ENCODE data around the gene HOTAIR.

The HOTAIR gene

GRCh38 chr12:53971686-53972085 is 3.1 kb downstream of the HOTAIR start:
- H3K4me3 ChIP-seq (ENCODE audit: low read length): no peak overlapping the region
- TF ChIP-seq CTCF (IDR thresholded peaks at IDR 0.05; ENCODE audit: insufficient read depth, low read depth, low read length, missing control alignments): no peak

GRCh38 chr12:53971129-53971528 is 3.6 kb downstream of the HOTAIR start:
- H3K4me3 ChIP-seq (ENCODE audit: low read length): no peak overlapping the region
- no peak for TF ChIP-seq CTCF (IDR thresholded peaks at IDR 0.05; ENCODE audit: insufficient read depth, low read depth, low read length, missing control alignments)

More at GRCh38 chr12:53971686-53972085, 3.1 kb downstream of the HOTAIR start:
- no peak for DNase-seq (ENCODE audit: low read depth)

DNA sequence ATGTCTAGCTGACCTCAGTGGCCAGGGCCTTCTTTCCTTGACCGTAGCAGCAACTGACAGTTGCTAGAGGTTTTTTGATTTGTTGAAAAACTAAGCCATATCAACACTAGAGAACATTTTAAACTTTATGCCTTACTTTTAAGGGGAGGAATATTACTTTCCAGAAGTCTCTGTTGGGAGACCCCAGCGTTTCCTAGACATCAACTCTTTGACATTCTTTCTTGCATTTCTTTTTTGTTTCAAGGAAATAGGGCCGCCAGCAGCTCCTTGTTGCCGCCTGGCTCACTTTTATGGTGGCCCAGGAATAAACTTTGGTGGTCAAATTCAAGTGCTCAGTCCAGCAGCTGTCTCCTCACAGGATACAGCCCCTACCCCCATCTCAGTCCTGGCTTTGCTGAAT is 4.3 kb downstream of the HOTAIR start:
- no peak for DNase-seq (ENCODE audit: low read depth)
- TF ChIP-seq CTCF (IDR thresholded peaks at IDR 0.05; ENCODE audit: insufficient read depth, low read depth, low read length, missing control alignments): no peak
- H3K4me3 ChIP-seq (ENCODE audit: low read length): no peak overlapping the region

More at GRCh38 chr12:53971129-53971528, 3.6 kb downstream of the HOTAIR start:
- DNase-seq (ENCODE audit: low read depth): no peak

- no peak for DNase-seq (ENCODE audit: low read depth)
- no peak for TF ChIP-seq CTCF (IDR thresholded peaks at IDR 0.05; ENCODE audit: insufficient read depth, low read depth, low read length, missing control alignments)
- H3K4me3 ChIP-seq (ENCODE audit: low read length): no peak overlapping the region
Observed at GRCh38 chr12:53969588-53970259, 5.0 kb downstream of the HOTAIR start.

DNA sequence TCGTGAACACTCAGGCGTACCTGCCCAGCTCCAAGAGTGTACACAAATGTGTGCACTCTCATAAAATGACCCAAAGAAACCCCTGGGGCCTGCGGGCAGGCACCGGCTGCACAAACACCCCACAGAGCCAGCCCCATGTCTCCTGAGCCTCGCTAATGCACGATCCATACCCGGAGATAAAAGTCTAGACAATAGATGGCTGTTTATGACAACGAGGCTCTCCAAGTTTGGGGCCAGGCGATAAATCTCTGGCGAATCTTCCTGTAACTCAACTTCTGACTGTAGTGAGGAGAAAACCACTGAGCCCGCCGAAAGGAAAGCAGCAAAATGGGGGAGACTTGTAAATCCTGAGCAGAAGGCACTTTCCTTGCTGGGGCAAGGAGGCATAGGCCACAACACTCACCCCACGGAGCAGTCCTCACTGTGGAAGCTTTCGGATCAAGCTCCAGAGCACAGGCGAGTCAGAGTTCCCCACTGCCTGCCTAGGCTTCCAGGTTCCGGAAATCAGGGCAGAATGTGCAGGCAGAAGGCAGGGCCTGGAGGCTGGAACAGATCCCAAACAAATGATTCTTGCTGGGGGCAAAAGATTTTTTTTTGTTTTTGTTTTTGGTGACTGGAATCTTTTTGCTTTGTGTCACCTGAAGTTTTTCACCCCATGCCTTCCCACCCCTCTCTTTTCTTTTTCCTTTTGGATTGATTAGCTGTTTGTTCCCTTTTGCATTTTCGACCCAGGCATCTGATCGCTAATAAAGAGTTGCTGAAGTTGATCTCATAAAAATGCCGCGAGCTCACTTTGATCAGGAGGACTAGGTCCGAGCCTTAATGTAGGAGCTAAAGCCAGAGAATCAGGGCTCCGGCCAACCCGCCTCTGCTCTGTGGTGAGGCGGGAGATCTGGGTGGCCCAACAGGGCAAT is 6.3 kb downstream of the HOTAIR start:
- DNase-seq (ENCODE audit: low read depth): no peak
- no peak overlapping the region for H3K4me3 ChIP-seq (ENCODE audit: low read length)
- TF ChIP-seq CTCF (IDR thresholded peaks at IDR 0.05; ENCODE audit: insufficient read depth, low read depth, low read length, missing control alignments): no peak

- TF ChIP-seq CTCF (IDR thresholded peaks at IDR 0.05; ENCODE audit: insufficient read depth, low read depth, low read length, missing control alignments): no peak
- H3K4me3 ChIP-seq (ENCODE audit: low read length): no peak overlapping the region
- DNase-seq (ENCODE audit: low read depth): no peak
Observed at GRCh38 chr12:53967421-53967925, 7.3 kb downstream of the HOTAIR start.
